GM12878 (cell line): ENCODE results near the gene KRTAP10-5. TPM values are rescaled to one million over a fixed set of nuclear protein-coding genes. Genes with fewer than 3 reads are reported as not detected.

Experiments used
- ATAC-seq: fragments of 200-7000 bp; cut with Tn5 transposase; 3 replicates; pipeline ENCODE4 v1.9.1; 2020; ENCODE audit warnings: mild to moderate bottlenecking, moderate library complexity
- BruUV-seq: library from RNA; stranded (reverse); fragments of 400-500 nt; replicated peaks from 2 replicates; lab custom pipeline; 2021; lab: Mats Ljungman, UMichigan
- CTCF ChIA-PET: fragments of 300-600 bp; sonication (Branson Sonifier 250); formaldehyde crosslinking; extraction: SDS; loops from one replicate; lab custom pipeline; 2021; ENCODE audit warnings: inconsistent platforms; lab: Yijun Ruan, JAX
- POLR2A ChIA-PET: fragments of 350-600 bp; formaldehyde crosslinking; extraction: SDS; loops from one replicate; lab custom pipeline; 2021; ENCODE audit warnings: inconsistent platforms; lab: Charles Lee
- RAD21 ChIA-PET: fragments of 300-600 bp; sonication (Branson Sonifier 250); formaldehyde crosslinking; loops from one replicate; lab custom pipeline; 2023; ENCODE audit warnings: antibody characterized with exemption; ENCODE audit not compliant: unreplicated experiment; lab: Charles Lee
- SMC1A ChIA-PET: fragments of 300-600 bp; sonication (Branson Sonifier 250); formaldehyde crosslinking; loops from one replicate; lab custom pipeline; 2023; ENCODE audit not compliant: unreplicated experiment, uncharacterized antibody; lab: Charles Lee
- DNase-seq: peaks from one replicate; pipeline ENCODE4 v3.0.0-alpha.2; 2011; ENCODE audit warnings: low read depth, low spot score
- FAIRE-seq: peaks from 3 replicates; lab custom pipeline; 2011; peaks lifted over from hg19 to GRCh38; lab: Jason Lieb, UNC
- H2AFZ ChIP-seq: 2 replicates; pipeline ENCODE4 v1.6.0; 2011; ENCODE audit warnings: low read depth, low read length, control low read depth; ENCODE audit not compliant: control insufficient read depth
- H3K27ac ChIP-seq: 2 replicates; pipeline ENCODE4 v1.5.1; 2011; ENCODE audit warnings: control low read depth; ENCODE audit not compliant: control insufficient read depth, insufficient read depth
- H3K27me3 ChIP-seq, 2 experiments: replicated peaks in 1 of 2; 2 replicates each; pipeline versions ENCODE4 v1.6.0 to v1.6.1; 2011; ENCODE audit warnings: low read length in 1 of 2; ENCODE audit not compliant: control insufficient read depth in 2 of 2, insufficient read depth in 2 of 2
- H3K36me3 ChIP-seq, 2 experiments: 2 replicates each; pipeline ENCODE4 v1.5.1; 2011; ENCODE audit warnings: low read length in 1 of 2; ENCODE audit not compliant: control insufficient read depth in 2 of 2, insufficient read depth in 2 of 2
- H3K4me1 ChIP-seq: 2 replicates; pipeline ENCODE4 v1.6.1; 2011; ENCODE audit warnings: mild to moderate bottlenecking, low read length, moderate library complexity, mixed read lengths; ENCODE audit not compliant: control insufficient read depth, insufficient read depth
- H3K4me2 ChIP-seq: 2 replicates; pipeline ENCODE4 v1.6.0; 2011; ENCODE audit warnings: control low read depth; ENCODE audit not compliant: control insufficient read depth, insufficient read depth
- H3K4me3 ChIP-seq: fragments of 200-600 bp; sonication (generic); 2 replicates; pipeline ENCODE4 v1.5.1; 2016
- H3K79me2 ChIP-seq: 2 replicates; pipeline ENCODE4 v1.6.0; 2011; ENCODE audit warnings: low read length; ENCODE audit not compliant: control insufficient read depth, insufficient read depth
- H3K9ac ChIP-seq: 2 replicates; pipeline ENCODE4 v1.8.0; 2011; ENCODE audit warnings: low read length, control low read depth, mixed read lengths; ENCODE audit not compliant: control insufficient read depth, insufficient read depth
- H3K9me3 ChIP-seq: replicated peaks from 3 replicates; pipeline ENCODE4 v1.5.1; 2011; ENCODE audit warnings: mild to moderate bottlenecking, low read length; ENCODE audit not compliant: control insufficient read depth, insufficient read depth
- H4K20me1 ChIP-seq: 2 replicates; pipeline ENCODE4 v1.6.0; 2011; ENCODE audit not compliant: control insufficient read depth, insufficient read depth
- ATF7 ChIP-seq: fragments of 450-650 bp; IDR thresholded peaks from 2 replicates; pipeline ENCODE4 v1.6.1; 2016; ENCODE audit warnings: low read depth, mild to moderate bottlenecking
- CBFB ChIP-seq: IDR thresholded peaks from 2 replicates; pipeline ENCODE4 v1.6.1; 2016; ENCODE audit warnings: antibody characterized with exemption, low read depth
- CHD2 ChIP-seq: IDR thresholded peaks from 2 replicates; pipeline ENCODE4 v1.6.1; 2011; ENCODE audit warnings: low read depth, low read length, improper control_type of control experiment, borderline replicate concordance
- CREB1 ChIP-seq: IDR thresholded peaks from 2 replicates; pipeline ENCODE4 v1.6.1; 2012; ENCODE audit warnings: low read depth, mild to moderate bottlenecking, inconsistent platforms
- ELK1 ChIP-seq: IDR thresholded peaks from 2 replicates; pipeline ENCODE4 v1.6.1; 2012; ENCODE audit warnings: low read depth, low read length, improper control_type of control experiment
- EZH2 ChIP-seq: IDR thresholded peaks from 2 replicates; pipeline ENCODE4 v1.6.1; 2012; ENCODE audit warnings: low read depth, mild to moderate bottlenecking, control low read depth, inconsistent platforms, low read length, borderline replicate concordance; ENCODE audit not compliant: control insufficient read depth
- KAT2A ChIP-seq: conservative IDR thresholded peaks from 2 replicates; pipeline ENCODE4 v1.6.1; 2011; ENCODE audit warnings: low read depth, low read length; ENCODE audit not compliant: control insufficient read depth
- MEF2B ChIP-seq: fragments of 450-650 bp; IDR thresholded peaks from 2 replicates; pipeline ENCODE4 v1.6.1; 2018; ENCODE audit warnings: mild to moderate bottlenecking, moderate library complexity; ENCODE audit not compliant: partially characterized antibody, poor library complexity, severe bottlenecking
- PKNOX1 ChIP-seq: fragments of 450-650 bp; IDR thresholded peaks from 2 replicates; pipeline ENCODE4 v1.6.1; 2016; ENCODE audit warnings: mild to moderate bottlenecking
- POLR2AphosphoS5 ChIP-seq: IDR thresholded peaks from 2 replicates; pipeline ENCODE4 v1.6.1; 2011; ENCODE audit warnings: mild to moderate bottlenecking, low read length, inconsistent platforms
- TAF1 ChIP-seq: IDR thresholded peaks from 2 replicates; pipeline ENCODE4 v1.6.1; 2011; ENCODE audit warnings: mild to moderate bottlenecking, low read depth, low read length, borderline replicate concordance
- TARDBP ChIP-seq: IDR thresholded peaks from 2 replicates; pipeline ENCODE4 v1.6.1; 2016; ENCODE audit warnings: borderline replicate concordance
- TBL1XR1 ChIP-seq: IDR thresholded peaks from 2 replicates; pipeline ENCODE4 v1.6.1; 2012; ENCODE audit warnings: low read depth, low read length, improper control_type of control experiment
- TCF3 ChIP-seq: IDR thresholded peaks from 2 replicates; pipeline ENCODE4 v1.6.1; 2012; ENCODE audit warnings: low read depth, mild to moderate bottlenecking, low read length, borderline replicate concordance; ENCODE audit not compliant: insufficient read depth
- ZBED1 ChIP-seq: IDR thresholded peaks from 2 replicates; pipeline ENCODE4 v1.6.1; 2016; ENCODE audit warnings: borderline replicate concordance
- ZNF24 ChIP-seq: fragments of 450-650 bp; IDR thresholded peaks from 2 replicates; pipeline ENCODE4 v1.6.1; 2017; ENCODE audit warnings: antibody characterized with exemption, mild to moderate bottlenecking
- ZNF622 ChIP-seq: fragments of 450-650 bp; IDR thresholded peaks from 2 replicates; pipeline ENCODE4 v1.6.1; 2017; ENCODE audit warnings: mild to moderate bottlenecking, inconsistent platforms
- WGBS: methylation state at CpG from one replicate; pipeline ENCODE4 v1.1.6; 2016; ENCODE audit warnings: low lambda C conversion rate; ENCODE audit not compliant: insufficient replicate concordance, insufficient coverage; ENCODE audit errors: missing lambda C conversion rate; 5-methylcytosine and 5-hydroxymethylcytosine counted together
- in situ Hi-C: fragments of 300-500 bp; cut with MboI; formaldehyde crosslinking; loops from 9 replicates; pipeline ENCODE4 v1.14.3; 2018; ENCODE audit warnings: mixed read lengths
- intact Hi-C: fragments of 100-400 bp; cut with micrococcal nuclease; formaldehyde crosslinking; loops from one replicate; pipeline ENCODE4 v1.14.2; 2022; ENCODE audit not compliant: unreplicated experiment
- polyA plus RNA-seq, 11 experiments: library from polyadenylated mRNA; depleted of rRNA in 4 of 11; unstranded in 6 of 11; stranded (reverse) in 5 of 11; fragments of >200 nt; fragmentation: Nextera tagmentation in 4 of 11; fragmentation: Illumina TruSeq in 1 of 11; extraction: Ambion mirVana in 4 of 11; extraction: Trizol in 1 of 11; gene quantifications; 1 replicate in 1 of 11; 2 replicates in 10 of 11; pipeline versions ENCODE4 v1.2.1 to v1.2.3, GENCODE V29; 2011 to 2016; ENCODE audit warnings: inconsistent platforms in 2 of 11, missing spikeins in 2 of 11, low read depth in 1 of 11
- total RNA-seq, 4 experiments: library from RNA; depleted of rRNA in 3 of 4; stranded (reverse); fragments of >200 nt in 3 of 4; fragmentation: Illumina TruSeq in 1 of 4; extraction: Trizol in 1 of 4; gene quantifications; 2 replicates each; pipeline versions ENCODE4 v1.2.1 to v1.2.3, GENCODE V29; 2013 to 2021

Gene KRTAP10-5
- total and polyA plus RNA-seq, 10 of the 15 experiments (the other 5 are each of a cell fraction or from before 2014, with no cell fraction given) = not detected

GRCh38 chr21:44612669-44613229 is 32.3 kb upstream of the KRTAP10-5 start:
- no peak for TF ChIP-seq CHD2
- no peak for TF ChIP-seq CBFB
- no peak for TF ChIP-seq PKNOX1
- TF ChIP-seq ZBED1 = no peak
- no peak for TF ChIP-seq TBL1XR1
- no peak for TF ChIP-seq POLR2AphosphoS5
- no peak for TF ChIP-seq TARDBP
- no peak for TF ChIP-seq ZNF622
- no peak for TF ChIP-seq ELK1
- no peak for TF ChIP-seq ZNF24
- TF ChIP-seq MEF2B = no peak
- TF ChIP-seq ATF7 = no peak
- no peak for TF ChIP-seq EZH2
- TF ChIP-seq CREB1 = no peak
- no peak for TF ChIP-seq KAT2A
- TF ChIP-seq TAF1 = no peak
- no peak for TF ChIP-seq TCF3
- SMC1A ChIA-PET = no interaction called here
- no peak overlapping the region for H2AFZ ChIP-seq
- ATAC-seq (no peak), DNase-seq (no peak), FAIRE-seq (no peak)
- no peak overlapping the region for H3K9ac ChIP-seq
- H3K36me3 ChIP-seq = no peaks in the 10 kb centered on the region
- RAD21 ChIA-PET = no interaction called here
- WGBS = 40% methylated on average over 13 of the region's 13 CpGs
- peaks cover 2% of the 10 kb centered on the region; the same call in 1 of the 3 replicates for H3K9me3 ChIP-seq
- no peak overlapping the region for H3K4me2 ChIP-seq
- in situ Hi-C loops = no loop called here
- H4K20me1 ChIP-seq = no peaks in the 10 kb centered on the region
- no peaks in the 10 kb centered on the region for H3K4me1 ChIP-seq
- POLR2A ChIA-PET = no interaction called here
- no TSS peak for BruUV-seq
- no peaks in the 10 kb centered on the region for H3K79me2 ChIP-seq
- CTCF ChIA-PET = no interaction called here
- no peaks in the 10 kb centered on the region for H3K27me3 ChIP-seq
- no peak overlapping the region for H3K27ac ChIP-seq
- no peak overlapping the region for H3K4me3 ChIP-seq
- intact Hi-C loops = no loop called here
